Right hindlimb (tissue), 1 donor: ENCODE results near the gene ZFYVE26.
"Not testable (repeated sequence)": the region's sequence is repeated elsewhere in the genome, so short reads cannot be mapped to it uniquely, and the experiment has no call there.

Experiments
- DNase-seq: peaks from one replicate; pipeline ENCODE4 v3.0.0-alpha.2; 2018

The ZFYVE26 gene

DNA sequence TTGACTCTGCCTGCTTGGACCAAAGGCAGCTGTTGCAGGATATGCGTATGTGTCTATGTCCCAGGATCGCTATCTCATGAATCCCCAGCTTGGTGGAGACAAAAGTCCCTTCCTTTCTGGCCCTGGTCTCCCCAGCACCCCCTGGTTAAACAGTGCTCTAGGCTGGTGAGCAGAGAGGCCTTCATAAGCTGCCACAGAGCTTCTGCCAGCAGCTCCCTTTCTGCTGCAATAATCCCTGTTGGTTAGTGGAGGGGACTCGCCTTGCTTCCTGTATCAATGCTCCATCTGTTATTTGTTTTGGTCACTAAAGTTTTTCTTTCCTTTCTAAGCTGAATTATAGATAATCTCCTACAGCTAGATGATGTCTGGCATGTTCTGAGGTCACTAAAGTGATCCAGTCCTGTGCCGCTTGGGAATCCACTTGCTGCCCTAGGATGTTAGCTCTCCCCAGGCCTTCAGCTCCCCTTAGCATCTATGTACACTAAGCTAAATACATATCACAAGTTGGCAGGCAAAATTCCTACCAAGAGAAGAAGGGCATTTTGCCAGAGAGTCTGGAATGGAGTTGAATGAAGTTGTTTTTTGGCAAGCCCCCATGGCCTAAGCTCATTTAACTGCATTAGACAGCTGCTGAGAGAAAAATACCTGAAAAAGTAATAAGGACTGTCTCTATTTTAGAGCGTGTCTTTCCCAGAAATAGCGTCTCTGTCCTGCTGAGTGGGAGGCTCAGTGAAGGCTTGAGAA, 66.9 kb downstream of the ZFYVE26 start:
- DNase-seq = peak; percentile 59

DNA sequence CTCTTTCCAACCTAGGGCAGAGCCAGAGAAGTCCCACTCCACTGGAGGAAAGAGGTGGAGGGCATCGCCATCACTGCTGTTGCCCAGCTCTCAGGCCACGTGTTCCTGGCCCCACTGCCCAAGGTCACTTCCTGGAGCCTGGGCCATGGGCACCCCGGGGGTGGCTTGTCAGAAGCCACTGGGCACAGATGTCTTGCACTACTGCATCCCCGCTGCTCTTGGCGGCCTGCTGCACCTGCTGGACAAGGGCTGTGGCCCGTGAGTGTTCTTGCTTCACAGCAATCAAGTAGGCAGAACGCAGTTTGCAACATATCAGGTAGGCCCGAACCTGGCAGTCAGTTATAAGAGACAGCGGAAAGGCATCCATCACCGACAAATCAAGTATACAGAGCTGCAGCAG, 68.1 kb downstream of the ZFYVE26 start:
- no peak for DNase-seq

DNA sequence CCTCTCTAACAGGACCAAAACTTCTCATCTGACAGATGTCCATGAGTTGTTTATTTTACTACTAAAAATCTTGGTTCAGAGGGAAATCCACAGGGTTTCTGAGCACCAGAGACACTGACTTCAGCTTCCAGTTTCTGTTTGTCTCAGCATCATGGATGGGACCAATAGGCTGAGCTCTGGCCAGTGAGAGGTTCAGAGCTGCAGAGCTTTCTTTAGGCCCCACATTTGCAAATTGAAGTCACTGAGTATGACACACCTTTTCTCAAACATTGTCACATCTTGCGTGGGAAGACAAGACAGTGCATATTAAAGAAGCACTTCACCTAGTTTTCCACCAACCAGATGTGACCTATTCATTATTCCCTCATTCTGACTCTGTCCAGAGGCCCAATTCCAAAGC, 69.5 kb downstream of the ZFYVE26 start:
- no peak for DNase-seq

DNA sequence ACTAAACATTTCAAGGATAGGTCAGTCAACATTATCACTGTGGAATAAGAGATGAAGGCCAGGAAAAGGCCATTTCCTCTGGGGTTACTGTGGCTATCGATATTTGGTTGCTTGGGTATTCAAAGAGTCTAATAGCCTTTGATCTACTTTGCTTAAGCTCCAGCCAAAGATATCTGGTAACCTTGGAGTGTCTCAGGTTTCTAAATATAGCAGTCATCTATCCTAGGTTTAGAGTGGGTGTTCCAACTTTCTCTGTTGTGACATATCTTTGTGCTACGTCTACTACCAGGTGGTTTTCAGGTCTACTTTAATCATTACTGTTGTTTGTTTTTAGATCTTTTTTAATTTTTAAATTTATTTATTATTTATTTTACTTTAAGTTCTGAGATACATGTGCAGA, 72.3 kb downstream of the ZFYVE26 start:
- DNase-seq = no peak

DNA sequence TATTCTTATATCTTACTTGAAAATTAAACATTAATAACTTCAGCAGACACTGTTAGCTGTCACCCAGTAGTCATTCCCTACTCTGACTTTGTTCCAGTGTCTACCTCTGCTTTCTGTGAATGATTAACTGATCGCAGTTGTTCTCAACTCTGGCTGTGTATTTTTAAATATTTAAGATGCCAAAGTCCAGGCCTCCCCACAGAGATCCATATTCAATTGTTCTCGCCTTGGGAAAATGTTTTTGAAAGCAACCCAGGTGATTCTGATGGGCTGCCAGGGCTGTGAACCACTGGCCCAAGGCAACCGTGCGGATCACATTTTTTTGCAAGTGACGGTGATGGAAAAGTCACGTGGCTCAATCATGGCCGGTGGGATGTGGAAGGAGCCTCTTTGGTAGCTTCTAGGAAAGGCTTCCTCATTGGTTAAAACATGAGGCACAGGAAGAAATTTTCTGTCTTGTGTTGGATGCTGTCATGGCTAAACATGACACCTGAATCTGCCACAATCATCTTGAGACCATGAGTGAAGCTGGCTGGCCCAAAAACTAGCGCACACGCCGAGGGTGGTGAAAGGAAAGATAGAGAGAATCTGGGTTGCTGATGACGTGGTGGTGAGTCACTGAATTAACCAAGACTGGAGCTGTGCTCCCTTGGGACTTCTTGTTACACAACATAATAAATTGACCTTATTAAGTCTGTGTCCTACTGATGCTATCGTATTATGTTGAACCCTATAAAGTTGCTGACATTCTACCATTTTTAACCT, 77.5 kb downstream of the ZFYVE26 start:
- DNase-seq = no peak

DNA sequence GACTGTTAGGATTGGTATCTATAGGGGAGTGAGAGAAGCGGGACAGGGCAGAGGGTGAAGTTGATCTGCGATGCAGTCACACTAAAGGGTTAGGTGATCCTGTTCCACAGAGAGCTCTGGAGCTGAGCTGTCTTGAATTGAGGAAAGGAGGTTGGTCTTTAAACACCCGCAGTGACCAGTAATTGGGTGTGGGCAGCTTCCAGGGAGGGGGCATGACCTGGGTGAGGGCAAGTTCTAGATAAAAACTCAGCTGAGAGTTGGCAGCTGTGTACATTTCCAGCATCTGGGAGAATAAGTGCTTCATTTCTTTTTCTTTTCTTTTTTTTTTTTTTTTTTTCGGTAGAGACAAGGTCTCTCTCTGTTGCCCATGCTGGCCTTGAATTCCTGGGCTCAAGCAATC, 79.6 kb downstream of the ZFYVE26 start:
- DNase-seq = no peak

DNA sequence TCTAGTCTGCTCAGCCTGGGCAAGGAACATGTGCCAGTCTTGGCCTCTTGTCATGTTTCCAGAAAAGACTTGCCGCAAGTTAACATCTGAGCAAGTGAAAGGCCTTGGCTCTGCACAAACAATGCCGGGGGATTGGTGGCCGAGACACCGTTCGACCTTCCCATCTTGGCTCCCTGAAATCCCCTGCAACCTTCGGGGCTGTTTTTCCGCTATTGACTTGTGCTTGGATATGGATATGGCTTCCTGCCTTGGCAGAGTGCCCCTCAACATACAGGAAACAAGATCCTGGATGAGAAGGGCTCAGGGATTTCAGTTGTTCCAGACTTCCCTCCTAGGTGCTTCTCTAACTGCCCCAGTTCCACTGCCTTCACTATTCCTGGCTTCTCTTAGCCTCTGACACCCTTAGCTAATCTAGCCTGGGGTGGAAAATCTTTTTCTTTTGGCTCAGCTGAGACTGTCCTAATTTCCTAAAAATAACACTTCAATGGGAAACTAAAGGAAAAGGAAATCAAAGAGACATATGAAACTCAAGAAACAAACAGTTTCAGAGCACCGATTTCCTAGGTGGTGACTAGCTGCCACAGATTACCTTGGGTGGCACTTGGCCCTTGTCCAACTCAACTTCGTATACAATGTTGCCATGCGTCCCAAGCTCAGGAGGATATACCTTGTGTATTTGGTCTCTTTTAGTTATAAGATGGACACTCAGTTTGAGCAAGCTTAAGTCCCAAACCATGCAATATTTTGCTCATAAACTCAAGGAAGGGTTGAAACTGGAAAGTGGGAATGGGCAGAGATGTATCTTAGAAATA, 80.8 kb downstream of the ZFYVE26 start:
- DNase-seq = peak; percentile 61

DNA sequence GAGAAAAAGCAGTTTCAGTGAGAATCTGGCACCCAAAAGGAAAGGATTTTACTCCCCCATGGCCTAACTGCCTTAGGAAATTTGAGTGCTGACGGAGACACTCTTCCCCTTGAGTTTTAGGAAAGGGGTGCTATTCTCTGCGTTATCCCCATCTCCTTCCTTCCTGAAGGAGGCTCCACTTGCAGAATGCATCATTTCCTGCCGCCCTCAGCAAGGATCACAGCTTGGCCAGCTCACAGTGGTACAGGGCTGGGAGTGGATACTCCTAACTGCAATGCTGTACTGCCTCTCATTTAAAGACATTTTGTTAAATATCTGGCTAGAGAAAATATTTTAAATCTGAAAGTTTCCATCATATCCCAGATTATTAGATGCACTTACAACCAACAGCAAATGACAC, 81.7 kb downstream of the ZFYVE26 start:
- DNase-seq = no peak

DNA sequence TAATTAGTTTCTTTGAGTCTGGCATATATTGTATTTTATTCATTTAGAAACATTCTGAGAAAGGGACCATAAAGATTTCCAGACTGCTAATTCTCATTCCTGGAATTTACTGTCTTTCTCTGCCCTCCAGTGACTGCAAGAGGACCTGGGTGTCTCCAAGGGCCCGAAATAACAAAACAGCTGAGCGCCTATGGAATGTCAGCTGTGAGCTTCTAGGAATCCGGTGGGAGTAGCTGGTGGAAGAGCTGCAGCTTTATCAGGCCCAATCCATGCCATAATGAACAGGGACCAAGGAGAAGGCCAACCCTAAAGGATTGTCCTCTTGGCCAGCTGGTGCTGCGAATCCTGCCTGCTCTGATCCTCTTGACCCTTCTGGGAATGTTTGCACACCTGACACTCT, 82.8 kb downstream of the ZFYVE26 start:
- DNase-seq = peak; percentile 55

DNA sequence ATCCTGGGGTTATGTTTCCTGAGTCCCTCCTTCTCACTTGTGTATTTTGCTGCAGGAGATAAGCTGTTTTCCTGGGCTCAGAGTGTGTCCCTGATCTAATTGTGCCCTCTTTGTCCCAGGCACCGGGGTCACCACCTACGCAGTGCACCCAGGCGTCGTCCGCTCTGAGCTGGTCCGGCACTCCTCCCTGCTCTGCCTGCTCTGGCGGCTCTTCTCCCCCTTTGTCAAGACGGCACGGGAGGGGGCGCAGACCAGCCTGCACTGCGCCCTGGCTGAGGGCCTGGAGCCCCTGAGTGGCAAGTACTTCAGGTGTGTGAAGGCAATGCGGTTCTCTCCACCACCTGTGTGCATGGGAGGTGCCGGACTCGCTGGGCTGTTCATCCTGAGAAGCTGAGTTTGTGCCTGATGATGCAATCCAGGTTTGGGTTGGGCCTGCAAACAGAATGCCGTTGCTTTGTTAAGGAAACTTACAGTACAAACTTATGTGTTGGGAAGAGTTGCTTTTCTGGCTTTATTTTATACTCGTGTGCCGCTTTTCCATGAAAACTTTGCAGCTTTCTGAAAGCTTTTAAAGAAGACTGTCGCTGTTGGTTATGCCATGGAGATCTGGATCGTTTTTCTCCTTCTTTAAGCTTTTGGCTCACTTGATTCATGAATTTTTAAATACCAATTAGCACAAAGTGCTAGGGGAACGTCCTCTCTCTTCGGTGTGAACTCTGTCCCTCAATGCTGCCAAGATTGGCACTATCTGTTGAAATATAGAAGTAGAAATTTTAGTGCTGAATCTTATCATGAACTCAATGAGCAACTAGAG, 87.1 kb downstream of the ZFYVE26 start:
- no peak for DNase-seq

DNA sequence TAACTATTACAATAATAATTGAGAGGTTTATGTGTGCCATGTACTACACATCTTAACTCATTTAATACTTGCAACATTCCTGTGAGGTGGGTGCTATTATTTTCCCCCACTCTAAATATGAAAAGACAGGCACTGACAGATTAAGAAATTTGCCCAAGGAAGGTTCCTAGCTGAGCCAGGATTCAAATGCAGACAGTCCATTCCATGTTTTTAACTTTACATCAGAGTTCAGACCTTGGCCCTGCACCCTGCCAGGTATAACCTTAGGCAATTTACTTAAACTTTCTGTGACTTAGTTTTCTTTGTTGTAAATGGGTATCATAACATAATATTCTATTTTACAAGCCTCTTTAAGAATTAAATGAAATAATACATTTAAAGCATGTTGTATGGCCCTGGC, 88.1 kb downstream of the ZFYVE26 start:
- DNase-seq = no peak

DNA sequence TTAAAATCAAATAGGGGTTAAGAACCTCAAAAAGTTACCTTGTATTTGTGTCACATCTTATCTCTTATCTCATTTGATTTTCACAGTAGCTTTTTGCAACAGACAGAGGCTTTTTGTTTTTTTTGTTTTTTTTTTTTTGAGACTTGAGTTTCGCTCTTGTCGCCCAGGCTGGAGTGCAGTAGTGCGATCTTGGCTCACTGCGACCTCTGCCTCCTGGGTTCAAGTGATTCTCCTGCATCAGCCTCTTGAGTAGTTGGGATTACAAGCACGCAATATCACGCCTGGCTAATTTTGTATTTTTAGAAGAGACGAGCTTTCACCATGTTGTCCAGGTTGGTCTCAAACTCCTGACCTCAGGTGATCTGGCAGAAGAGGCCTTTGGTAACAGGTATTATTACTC, 89.0 kb downstream of the ZFYVE26 start:
- DNase-seq = no peak

DNA sequence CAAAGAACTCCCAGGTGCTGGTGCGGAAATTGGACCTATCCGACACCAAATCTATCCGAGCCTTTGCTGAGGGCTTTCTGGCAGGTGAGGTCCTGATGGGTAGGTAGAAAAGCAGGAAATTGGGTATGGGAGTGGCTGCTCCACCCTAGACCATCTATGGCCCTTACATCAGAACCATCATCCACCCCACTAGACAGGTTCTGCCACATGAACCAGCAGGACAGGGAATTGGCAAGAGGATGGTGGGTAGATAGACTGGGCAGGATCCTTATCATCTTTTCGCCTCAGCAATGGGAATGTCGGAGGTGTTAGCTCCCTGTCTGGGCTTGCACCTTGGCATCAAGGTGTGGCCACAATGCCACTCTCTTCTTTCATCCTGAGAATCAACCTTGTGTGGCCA, 91.2 kb downstream of the ZFYVE26 start:
- DNase-seq = no peak

DNA sequence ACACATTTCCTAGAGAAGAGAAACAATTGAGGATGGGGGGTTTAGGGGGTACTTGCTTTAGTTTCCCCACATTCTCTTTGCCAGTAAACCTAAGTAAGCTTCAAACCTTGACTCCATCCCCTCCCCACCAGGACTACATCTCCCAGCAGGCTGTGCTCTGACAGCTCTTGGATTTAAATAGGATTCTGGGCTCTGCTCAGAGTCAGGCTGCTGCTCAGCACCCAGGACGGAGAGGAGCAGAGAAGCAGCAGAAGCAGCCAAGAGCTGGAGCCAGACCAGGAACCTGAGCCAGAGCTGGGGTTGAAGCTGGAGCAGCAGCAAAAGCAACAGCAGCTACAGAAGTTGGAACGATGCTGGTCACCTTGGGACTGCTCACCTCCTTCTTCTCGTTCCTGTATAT, 94.1 kb downstream of the ZFYVE26 start:
- DNase-seq = peak; percentile 82

DNA sequence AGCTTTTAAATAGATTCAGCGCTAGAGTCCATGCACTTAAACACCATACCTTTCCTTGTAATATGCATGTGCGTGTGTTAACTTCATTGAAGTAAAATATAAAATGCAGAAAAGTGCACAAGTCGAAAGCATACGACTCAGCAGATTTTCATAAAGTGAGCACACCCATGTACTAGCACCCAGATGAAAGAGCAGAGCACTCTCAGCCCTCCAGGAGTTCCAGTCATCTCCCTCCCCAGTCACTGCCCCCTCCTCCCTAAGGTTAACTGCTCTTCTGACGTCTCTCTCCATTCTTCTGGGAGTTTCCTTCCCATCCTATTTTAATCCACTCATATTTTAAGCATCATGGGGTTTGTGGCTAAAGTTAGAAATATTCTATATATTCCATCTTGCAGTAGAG, 94.5 kb downstream of the ZFYVE26 start:
- DNase-seq = no peak

DNA sequence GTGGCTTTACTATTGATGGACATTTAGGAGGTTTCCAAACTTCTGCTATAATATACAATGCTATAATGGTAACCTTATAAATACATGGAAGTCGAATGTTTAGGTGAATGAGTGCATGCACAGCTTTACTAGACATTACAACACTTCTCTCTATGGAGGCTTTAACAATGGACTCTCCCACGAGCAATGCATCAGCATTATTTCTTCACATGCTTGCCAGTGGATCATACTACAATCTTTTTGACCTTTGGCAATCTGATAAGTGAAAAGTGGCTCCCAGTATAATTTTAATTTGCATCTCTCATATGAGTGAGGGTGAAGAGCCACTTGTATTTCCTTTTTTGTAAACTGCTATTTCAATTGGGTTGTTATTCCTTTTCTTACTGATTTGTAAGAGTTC, 96.5 kb downstream of the ZFYVE26 start:
- DNase-seq = no peak

DNA sequence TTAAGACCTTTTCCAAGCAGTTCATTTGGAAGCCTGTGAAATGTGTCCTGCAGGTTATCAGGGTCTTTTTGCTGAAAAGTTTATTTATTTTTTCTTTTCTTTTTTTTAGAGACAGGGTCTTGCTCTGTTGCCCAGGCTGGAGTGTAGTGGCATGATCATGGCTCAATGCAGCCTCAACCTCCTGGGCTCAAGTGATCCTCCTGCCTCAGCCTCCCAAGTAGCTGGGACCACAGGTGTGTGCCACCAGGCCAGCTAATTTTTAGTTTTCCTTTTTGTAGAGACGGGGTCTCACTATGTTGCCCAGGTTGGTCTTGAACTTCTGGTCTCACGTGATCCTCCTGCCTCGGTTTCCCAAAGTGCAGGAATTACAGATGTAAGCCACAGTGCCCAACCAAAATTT, 97.0 kb downstream of the ZFYVE26 start:
- DNase-seq = not testable (repeated sequence)

DNA sequence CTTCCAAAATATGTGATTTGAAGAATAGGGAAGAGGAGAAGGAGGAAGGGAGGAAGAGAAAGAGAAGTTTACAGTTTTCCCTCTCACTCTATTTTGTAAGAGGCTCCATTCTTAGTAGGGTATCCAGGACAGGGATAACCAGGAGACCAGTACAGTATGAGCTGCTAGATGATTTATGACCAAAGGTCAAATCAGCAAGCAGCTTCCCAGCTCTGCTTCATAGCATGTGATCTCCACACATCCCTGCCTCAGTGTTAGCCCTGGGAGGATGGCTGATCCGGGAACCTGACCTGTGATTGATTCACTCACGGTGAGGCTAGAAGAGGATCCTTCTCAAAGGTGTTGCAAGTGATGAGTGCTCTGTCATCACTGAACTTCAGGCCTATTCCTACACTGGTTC, 98.1 kb downstream of the ZFYVE26 start:
- DNase-seq = no peak

DNA sequence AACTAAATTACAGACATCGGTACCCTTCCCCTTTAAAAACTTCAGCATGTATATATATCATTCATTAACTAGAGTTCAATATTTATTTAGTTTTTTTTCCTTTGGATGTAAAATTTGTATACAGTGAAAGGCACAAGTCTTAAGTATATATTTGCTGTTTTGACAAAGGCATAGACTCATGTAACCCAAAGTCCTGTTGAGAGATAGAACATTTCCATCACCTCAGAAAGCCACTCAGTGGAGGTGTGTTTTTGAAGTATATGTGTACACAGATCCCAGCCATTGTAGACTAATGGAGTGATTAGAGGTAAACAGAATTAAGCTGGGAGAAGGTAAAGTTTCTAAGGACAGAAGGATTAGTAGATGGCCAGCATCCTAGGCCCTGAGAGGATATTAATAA, 99.3 kb downstream of the ZFYVE26 start:
- DNase-seq = no peak

DNA sequence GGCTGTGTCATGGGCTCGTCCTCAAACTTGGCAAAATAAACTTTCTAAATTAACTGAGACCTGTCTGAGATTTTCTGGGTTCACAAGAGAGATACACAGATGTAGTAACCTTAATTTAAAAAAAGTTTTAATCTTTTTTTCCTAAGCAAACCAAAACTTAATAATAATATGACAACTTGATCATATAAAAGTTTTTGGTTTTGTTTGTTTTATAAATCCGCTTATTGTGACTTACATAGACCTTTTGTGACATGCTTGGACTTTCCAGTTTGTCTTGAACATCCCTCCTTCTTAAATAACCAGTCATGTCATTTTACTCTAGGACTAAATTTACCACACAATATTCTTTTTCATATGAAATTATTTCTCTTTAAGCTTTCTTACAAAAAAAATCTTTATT, 106.2 kb downstream of the ZFYVE26 start:
- no peak for DNase-seq

DNA sequence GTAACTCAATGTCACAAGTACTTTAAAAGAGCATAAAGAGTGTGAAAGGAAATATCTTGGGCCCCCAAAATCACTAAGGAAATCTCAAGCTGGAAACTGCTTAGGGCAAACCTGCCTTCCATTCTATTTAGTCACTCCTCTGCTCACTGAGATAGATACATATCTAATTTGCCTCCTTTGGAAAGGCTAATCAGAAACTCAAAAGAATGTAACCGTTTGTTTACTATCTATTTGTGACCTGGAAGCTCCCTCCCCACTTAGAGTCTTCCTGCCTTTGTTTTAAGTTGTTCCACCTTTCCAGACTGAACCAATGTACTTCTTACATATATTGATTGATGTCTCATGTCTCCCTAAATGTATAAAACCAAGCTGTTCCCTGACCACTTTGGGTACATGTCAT, 106.6 kb downstream of the ZFYVE26 start:
- DNase-seq = not testable (repeated sequence)

DNA sequence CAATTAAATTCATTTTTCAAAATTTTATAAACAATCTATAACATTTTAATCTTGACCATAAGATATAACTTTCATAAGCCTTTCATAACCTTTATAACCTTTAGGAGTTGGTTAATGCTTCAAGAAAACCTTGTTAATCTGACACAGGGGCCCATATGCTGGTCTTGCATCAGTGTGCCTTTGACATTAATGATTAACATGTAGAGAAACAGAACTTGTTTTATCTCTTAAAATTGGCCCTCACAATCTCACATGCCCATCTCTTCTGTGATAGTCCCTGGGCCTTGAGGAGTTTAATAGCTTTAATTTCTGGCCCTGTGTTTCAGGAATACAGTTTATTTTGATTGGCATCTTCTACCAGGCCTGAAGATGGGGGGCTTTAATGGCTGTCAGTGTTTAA, 107.0 kb downstream of the ZFYVE26 start:
- DNase-seq = not testable (repeated sequence)

DNA sequence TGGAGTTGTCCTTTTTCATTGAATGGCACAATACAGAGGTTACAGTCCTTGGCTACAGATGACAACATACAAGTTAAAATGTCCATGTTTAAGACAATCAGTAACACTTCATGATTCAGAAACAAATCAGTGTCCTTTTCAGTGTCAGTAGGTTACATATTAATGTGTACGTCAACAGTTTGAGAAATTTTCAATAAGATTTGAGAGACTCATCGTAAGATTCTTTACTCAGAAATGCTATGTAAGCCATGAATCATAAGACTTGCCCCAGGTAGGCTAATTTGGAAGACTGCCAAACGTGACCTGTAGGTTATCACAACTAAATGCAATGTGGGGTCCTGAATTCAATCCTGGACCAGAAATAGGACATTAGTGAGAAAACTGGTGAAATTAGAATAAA, 111.2 kb downstream of the ZFYVE26 start:
- no peak for DNase-seq
